Measurements from ENCODE around the gene UGT1A6.

Gene UGT1A6

GRCh38 chr2:233822101-233822771, 129.5 kb downstream of the UGT1A6 start:
- no peak for DNase-seq
